MM.1S (cell line): ENCODE results near the gene MACROD2.

ENCODE experiments used
- CTCF ChIP-seq: fragments of 300-600 bp; sonication (generic); IDR thresholded peaks from 2 replicates; pipeline ENCODE4 v1.5.1; 2016; ENCODE audit warnings: antibody characterized with exemption, low read length, mixed read lengths
- EZH2 ChIP-seq: fragments of 300-600 bp; sonication (generic); optimal IDR thresholded peaks from 2 replicates; pipeline ENCODE3; 2017; ENCODE audit warnings: low read depth, mild to moderate bottlenecking, antibody characterized with exemption, low read length, mixed read lengths

- TF ChIP-seq CTCF (no peak), EZH2 (no peak)
These were observed 962.1 kb downstream of the MACROD2 start for GRCh38 chr20:14957402-14957801.
